HCT116 (cell line): ENCODE results near the gene PUSL1. TPM values are rescaled to one million over a fixed set of nuclear protein-coding genes. Genes with fewer than 3 reads are reported as not detected.

Experiments
- ATAC-seq: fragments of 200-7000 bp; cut with Tn5 transposase; 2 replicates; pipeline ENCODE4 v1.9.1; 2020; ENCODE audit warnings: mild to moderate bottlenecking, moderate library complexity
- BruUV-seq: library from RNA; stranded (reverse); fragments of 400-500 nt; replicated peaks from 2 replicates; lab custom pipeline; 2021; lab: Mats Ljungman, UMichigan
- CTCF ChIA-PET: fragments of 300-600 bp; sonication (Branson Sonifier 250); formaldehyde crosslinking; loops from one replicate; lab custom pipeline; 2021; ENCODE audit warnings: antibody characterized with exemption; lab: Charles Lee
- POLR2A ChIA-PET: fragments of 300-600, 350-600 bp; sonication (Branson Sonifier 250); formaldehyde crosslinking; loops from one replicate; lab custom pipeline; 2021; ENCODE audit warnings: antibody characterized with exemption; lab: Charles Lee
- RAD21 ChIA-PET, 2 experiments: fragments of 300-600 bp; sonication (Branson Sonifier 250); formaldehyde crosslinking; loops; one replicate each; lab custom pipeline; 2023; ENCODE audit warnings: low total read pairs in 2 of 2; ENCODE audit not compliant: uncharacterized antibody in 2 of 2, unreplicated experiment in 2 of 2, low non-redundant PET in 1 of 2; lab: Charles Lee
- DNase-seq: peaks from one replicate; pipeline ENCODE4 v3.0.0-alpha.2; 2010; ENCODE audit warnings: low read depth, low spot score
- H2AFZ ChIP-seq: fragments of 200-600 bp; shearing (Covaris generic), sonication (generic); 2 replicates; pipeline ENCODE4 v1.6.1; 2017; ENCODE audit warnings: low read depth, mixed run types, mixed read lengths, antibody characterized with exemption, low read length; ENCODE audit not compliant: poor library complexity, severe bottlenecking
- H3K27ac ChIP-seq: 2 replicates; pipeline ENCODE4 v1.5.1; 2012; ENCODE audit warnings: low read depth, low read length
- H3K27me3 ChIP-seq: fragments of 200-600 bp; sonication (generic); 2 replicates; pipeline ENCODE4 v1.6.1; 2016; ENCODE audit warnings: mixed run types, low read length, mixed read lengths; ENCODE audit not compliant: insufficient read depth
- H3K36me3 ChIP-seq, 2 experiments: fragments of 200-500 bp in 1 of 2; fragments of 200-600 bp in 1 of 2; sonication (Bioruptor generic) in 1 of 2; sonication (generic) in 1 of 2; 2 replicates each; pipeline versions ENCODE4 v1.5.1 to v1.6.1; 2014 to 2016; ENCODE audit warnings: low read length in 2 of 2, inconsistent platforms in 1 of 2, mixed read lengths in 1 of 2, mixed run types in 1 of 2; ENCODE audit not compliant: insufficient read depth in 2 of 2, control insufficient read depth in 1 of 2
- H3K4me1 ChIP-seq, 2 experiments: fragments of 200-600 bp in 1 of 2; sonication (generic) in 1 of 2; 2 replicates each; pipeline versions ENCODE4 v1.5.1 to v1.6.1; 2012 to 2017; ENCODE audit warnings: low read length in 2 of 2, inconsistent platforms in 1 of 2, mild to moderate bottlenecking in 1 of 2, mixed read lengths in 1 of 2, mixed run types in 1 of 2, moderate library complexity in 1 of 2; ENCODE audit not compliant: insufficient read depth in 2 of 2, control insufficient read depth in 1 of 2
- H3K4me2 ChIP-seq: fragments of 200-600 bp; sonication (generic); 2 replicates; pipeline ENCODE4 v1.6.1; 2017; ENCODE audit warnings: mixed run types, low read length, mixed read lengths
- H3K4me3 ChIP-seq, 2 experiments: fragments of 200-600 bp in 1 of 2; sonication (generic) in 1 of 2; replicated peaks in 1 of 2; 2 replicates each; pipeline ENCODE4 v1.5.1; 2011 to 2016; ENCODE audit warnings: low read length in 2 of 2, control low read depth in 1 of 2, low read depth in 1 of 2, mild to moderate bottlenecking in 1 of 2, mixed read lengths in 1 of 2, mixed run types in 1 of 2
- H3K79me2 ChIP-seq: fragments of 200-600 bp; sonication (generic); 2 replicates; pipeline ENCODE4 v1.6.1; 2017; ENCODE audit warnings: mild to moderate bottlenecking, mixed run types, low read length, moderate library complexity, mixed read lengths; ENCODE audit not compliant: insufficient read depth
- H3K9ac ChIP-seq: fragments of 200-600 bp; sonication (generic); 2 replicates; pipeline ENCODE4 v1.6.1; 2016; ENCODE audit warnings: low read length, mixed read lengths
- H3K9me2 ChIP-seq: fragments of 200-600 bp; sonication (generic), shearing (Covaris generic); 2 replicates; pipeline ENCODE4 v1.6.1; 2017; ENCODE audit warnings: mixed run types, mild to moderate bottlenecking, moderate library complexity; ENCODE audit not compliant: insufficient read depth
- H3K9me3 ChIP-seq, 2 experiments: fragments of 200-500 bp in 1 of 2; fragments of 200-600 bp in 1 of 2; sonication (Bioruptor generic) in 1 of 2; sonication (generic) in 1 of 2; 2 replicates each; pipeline ENCODE4 v1.6.1; 2014 to 2017; ENCODE audit warnings: low read length in 2 of 2, mixed read lengths in 2 of 2, inconsistent platforms in 1 of 2, low read depth in 1 of 2, mild to moderate bottlenecking in 1 of 2, mixed run types in 1 of 2, moderate library complexity in 1 of 2; ENCODE audit not compliant: control insufficient read depth in 1 of 2, insufficient read depth in 1 of 2
- H4K20me1 ChIP-seq: fragments of 200-600 bp; sonication (generic), shearing (Covaris generic); 2 replicates; pipeline ENCODE4 v1.6.1; 2017; ENCODE audit warnings: mixed run types, mild to moderate bottlenecking, moderate library complexity; ENCODE audit not compliant: insufficient read depth
- ATF3 ChIP-seq: IDR thresholded peaks from 2 replicates; pipeline ENCODE4 v1.6.1; 2012
- CEBPB ChIP-seq: IDR thresholded peaks from 2 replicates; pipeline ENCODE4 v1.6.1; 2012; ENCODE audit warnings: low read depth
- ELF1 ChIP-seq: IDR thresholded peaks from 2 replicates; pipeline ENCODE4 v1.6.1; 2012; ENCODE audit warnings: low read depth, borderline replicate concordance
- EZH2phosphoT487 ChIP-seq: fragments of 200-600 bp; IDR thresholded peaks from 2 replicates; pipeline ENCODE4 v1.6.1; 2018; ENCODE audit warnings: antibody characterized with exemption, borderline replicate concordance
- FOSL1 ChIP-seq: IDR thresholded peaks from 2 replicates; pipeline ENCODE4 v1.6.1; 2012; ENCODE audit warnings: low read depth
- JUND ChIP-seq: IDR thresholded peaks from 2 replicates; pipeline ENCODE4 v1.6.1; 2012
- MAX ChIP-seq: IDR thresholded peaks from 2 replicates; pipeline ENCODE4 v1.6.1; 2012
- POLR2AphosphoS5 ChIP-seq: IDR thresholded peaks from 2 replicates; pipeline ENCODE4 v1.6.1; 2011; ENCODE audit warnings: mild to moderate bottlenecking, low read depth, low read length, moderate library complexity
- REST ChIP-seq: IDR thresholded peaks from 2 replicates; pipeline ENCODE4 v1.6.1; 2012; ENCODE audit warnings: low read depth
- SRF ChIP-seq: IDR thresholded peaks from 2 replicates; pipeline ENCODE4 v1.6.1; 2012; ENCODE audit warnings: low read depth
- ZFX ChIP-seq: fragments of 450-650 bp; IDR thresholded peaks from 2 replicates; pipeline ENCODE4 v1.6.1; 2017
- intact Hi-C: fragments of 100-400 bp; cut with micrococcal nuclease; formaldehyde crosslinking; loops from 2 replicates; pipeline ENCODE4 v1.10.0; 2022
- total RNA-seq: library from RNA; stranded (reverse); gene quantifications from one replicate; pipeline ENCODE4 v1.2.1, GENCODE V29; 2021; ENCODE audit not compliant: unreplicated experiment
- TF ChIP-seq, protein P1 (sequence below), 3 experiments: fragments of 200-600 bp in 1 of 3; sonication (generic) in 1 of 3; IDR thresholded peaks in 2 of 3; conservative IDR thresholded peaks in 1 of 3; 2 replicates each; pipeline ENCODE4 v1.5.1; 2012 to 2017; ENCODE audit warnings: low read depth in 2 of 3, low read length in 2 of 3, antibody characterized with exemption in 1 of 3, borderline replicate concordance in 1 of 3, control low read depth in 1 of 3, mild to moderate bottlenecking in 1 of 3, mixed read lengths in 1 of 3, mixed run types in 1 of 3, moderate library complexity in 1 of 3; ENCODE audit not compliant: insufficient read depth in 1 of 3
- TF ChIP-seq, protein P2 (sequence below): IDR thresholded peaks from 2 replicates; pipeline ENCODE4 v1.6.1; 2011; ENCODE audit warnings: mild to moderate bottlenecking, low read length, moderate library complexity; ENCODE audit not compliant: insufficient replicate concordance; ENCODE audit errors: extremely low read depth

The PUSL1 gene
- total RNA-seq, 1 experiment from 2014 or later: 47.2 TPM

DNA sequence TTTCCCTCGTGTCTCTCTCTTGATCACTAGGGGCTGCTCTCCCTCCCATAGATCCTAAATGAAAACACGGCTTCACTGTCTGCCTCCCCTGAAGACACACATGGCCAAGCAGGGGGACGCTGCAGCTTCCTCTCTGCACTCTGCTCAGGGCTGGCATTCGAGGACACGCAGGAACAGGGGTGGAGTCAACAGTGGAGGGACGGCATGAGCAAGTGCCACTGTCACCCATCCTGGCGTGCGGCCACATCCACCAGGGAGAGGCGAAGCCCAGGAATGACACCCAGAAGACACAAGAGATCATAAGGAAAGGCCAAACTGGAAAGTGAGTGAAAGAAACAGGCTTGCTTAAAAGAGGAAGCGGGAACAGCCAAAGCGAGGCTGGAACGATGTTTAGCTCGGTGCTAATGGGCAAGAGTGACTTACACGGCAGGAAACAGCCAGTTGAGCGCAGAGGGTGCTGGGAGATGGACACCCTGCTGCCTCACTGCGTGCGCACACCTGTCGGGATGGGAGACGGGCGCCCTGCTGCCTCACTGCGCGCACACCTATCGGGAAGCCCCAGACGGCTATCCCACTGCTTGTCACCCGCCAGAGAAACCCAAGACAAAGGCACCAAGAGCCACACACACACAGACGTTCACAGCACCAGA is 48.3 kb upstream of the PUSL1 start:
- intact Hi-C loops: no loop called here
- Histone ChIP-seq H4K20me1 (no peaks in the 10 kb centered on the region), H2AFZ (no peak overlapping the region), H3K9me2 (no peaks in the 10 kb centered on the region), H3K4me3 (no peak overlapping the region), H3K36me3 (peaks cover 32 to 53% of the 10 kb centered on the region in 2 experiments; a peak in 3 of 4 replicates), H3K27ac (no peak overlapping the region), H3K9ac (no peak overlapping the region), H3K9me3 (no peaks in the 10 kb centered on the region), H3K4me2 (no peak overlapping the region), H3K79me2 (peaks cover 21% of the 10 kb centered on the region), H3K4me1 (peaks cover 0 to 3% of the 10 kb centered on the region in 2 experiments; a peak in 1 of 4 replicates), H3K27me3 (no peaks in the 10 kb centered on the region)
- CTCF ChIA-PET: no interaction called here
- BruUV-seq: no TSS peak
- no peak for DNase-seq
- RAD21 ChIA-PET: no interaction called here
- POLR2A ChIA-PET: no interaction called here
- no peak for ATAC-seq
- TF ChIP-seq CEBPB (no peak), REST (no peak), ELF1 (no peak), JUND (no peak), EZH2phosphoT487 (no peak), MAX (no peak), ZFX (no peak), SRF (no peak), ATF3 (no peak), FOSL1 (no peak), POLR2AphosphoS5 (no peak)
- TF ChIP-seq, protein P1, sequence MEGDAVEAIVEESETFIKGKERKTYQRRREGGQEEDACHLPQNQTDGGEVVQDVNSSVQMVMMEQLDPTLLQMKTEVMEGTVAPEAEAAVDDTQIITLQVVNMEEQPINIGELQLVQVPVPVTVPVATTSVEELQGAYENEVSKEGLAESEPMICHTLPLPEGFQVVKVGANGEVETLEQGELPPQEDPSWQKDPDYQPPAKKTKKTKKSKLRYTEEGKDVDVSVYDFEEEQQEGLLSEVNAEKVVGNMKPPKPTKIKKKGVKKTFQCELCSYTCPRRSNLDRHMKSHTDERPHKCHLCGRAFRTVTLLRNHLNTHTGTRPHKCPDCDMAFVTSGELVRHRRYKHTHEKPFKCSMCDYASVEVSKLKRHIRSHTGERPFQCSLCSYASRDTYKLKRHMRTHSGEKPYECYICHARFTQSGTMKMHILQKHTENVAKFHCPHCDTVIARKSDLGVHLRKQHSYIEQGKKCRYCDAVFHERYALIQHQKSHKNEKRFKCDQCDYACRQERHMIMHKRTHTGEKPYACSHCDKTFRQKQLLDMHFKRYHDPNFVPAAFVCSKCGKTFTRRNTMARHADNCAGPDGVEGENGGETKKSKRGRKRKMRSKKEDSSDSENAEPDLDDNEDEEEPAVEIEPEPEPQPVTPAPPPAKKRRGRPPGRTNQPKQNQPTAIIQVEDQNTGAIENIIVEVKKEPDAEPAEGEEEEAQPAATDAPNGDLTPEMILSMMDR (IDR thresholded peaks at IDR 0.05 in 2 of 3, conservative IDR thresholded peaks at IDR 0.05 in 1 of 3; ENCODE audit: borderline replicate concordance in 1 of 3, insufficient read depth in 1 of 3, low read depth in 2 of 3, low read length in 2 of 3): no peak
- TF ChIP-seq, protein P2, sequence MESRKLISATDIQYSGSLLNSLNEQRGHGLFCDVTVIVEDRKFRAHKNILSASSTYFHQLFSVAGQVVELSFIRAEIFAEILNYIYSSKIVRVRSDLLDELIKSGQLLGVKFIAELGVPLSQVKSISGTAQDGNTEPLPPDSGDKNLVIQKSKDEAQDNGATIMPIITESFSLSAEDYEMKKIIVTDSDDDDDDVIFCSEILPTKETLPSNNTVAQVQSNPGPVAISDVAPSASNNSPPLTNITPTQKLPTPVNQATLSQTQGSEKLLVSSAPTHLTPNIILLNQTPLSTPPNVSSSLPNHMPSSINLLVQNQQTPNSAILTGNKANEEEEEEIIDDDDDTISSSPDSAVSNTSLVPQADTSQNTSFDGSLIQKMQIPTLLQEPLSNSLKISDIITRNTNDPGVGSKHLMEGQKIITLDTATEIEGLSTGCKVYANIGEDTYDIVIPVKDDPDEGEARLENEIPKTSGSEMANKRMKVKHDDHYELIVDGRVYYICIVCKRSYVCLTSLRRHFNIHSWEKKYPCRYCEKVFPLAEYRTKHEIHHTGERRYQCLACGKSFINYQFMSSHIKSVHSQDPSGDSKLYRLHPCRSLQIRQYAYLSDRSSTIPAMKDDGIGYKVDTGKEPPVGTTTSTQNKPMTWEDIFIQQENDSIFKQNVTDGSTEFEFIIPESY: no peak
